Upper lobe of left lung (tissue), 4 donors: ENCODE measurements around the gene CYP2E1.
"Not testable (repeated sequence)": the region's sequence is repeated elsewhere in the genome, so short reads cannot be mapped to it uniquely, and the experiment has no call there.

Experiments used
- POLR2AphosphoS5 ChIP-seq, 2 donors: sonication (generic); formaldehyde crosslinking; IDR thresholded peaks; one replicate each; pipeline ENCODE4 v1.5.1; 2017; ENCODE audit warnings: antibody characterized with exemption in 2 of 2
- TF ChIP-seq, protein P1 (sequence below), 6 experiments: fragments of 450-650 bp in 4 of 6; fragments of 200-600 bp in 2 of 6; sonication (generic) in 2 of 6; IDR thresholded peaks; one replicate each; pipeline ENCODE4 v1.5.1; 2016 to 2019; ENCODE audit warnings: antibody characterized with exemption in 6 of 6

GRCh38 chr10:133541441-133541975, 14.3 kb downstream of the CYP2E1 start:
- TF ChIP-seq, protein P1, sequence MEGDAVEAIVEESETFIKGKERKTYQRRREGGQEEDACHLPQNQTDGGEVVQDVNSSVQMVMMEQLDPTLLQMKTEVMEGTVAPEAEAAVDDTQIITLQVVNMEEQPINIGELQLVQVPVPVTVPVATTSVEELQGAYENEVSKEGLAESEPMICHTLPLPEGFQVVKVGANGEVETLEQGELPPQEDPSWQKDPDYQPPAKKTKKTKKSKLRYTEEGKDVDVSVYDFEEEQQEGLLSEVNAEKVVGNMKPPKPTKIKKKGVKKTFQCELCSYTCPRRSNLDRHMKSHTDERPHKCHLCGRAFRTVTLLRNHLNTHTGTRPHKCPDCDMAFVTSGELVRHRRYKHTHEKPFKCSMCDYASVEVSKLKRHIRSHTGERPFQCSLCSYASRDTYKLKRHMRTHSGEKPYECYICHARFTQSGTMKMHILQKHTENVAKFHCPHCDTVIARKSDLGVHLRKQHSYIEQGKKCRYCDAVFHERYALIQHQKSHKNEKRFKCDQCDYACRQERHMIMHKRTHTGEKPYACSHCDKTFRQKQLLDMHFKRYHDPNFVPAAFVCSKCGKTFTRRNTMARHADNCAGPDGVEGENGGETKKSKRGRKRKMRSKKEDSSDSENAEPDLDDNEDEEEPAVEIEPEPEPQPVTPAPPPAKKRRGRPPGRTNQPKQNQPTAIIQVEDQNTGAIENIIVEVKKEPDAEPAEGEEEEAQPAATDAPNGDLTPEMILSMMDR (IDR thresholded peaks at IDR 0.05): not testable (repeated sequence)
- TF ChIP-seq POLR2AphosphoS5 (IDR thresholded peaks at IDR 0.05): not testable (repeated sequence)
